ENCODE data around the gene RALA.

- TF ChIP-seq CTCF (IDR thresholded peaks at IDR 0.05; ENCODE audit: insufficient read depth, low read length, poor library complexity, severe bottlenecking) (no peak), EZH2phosphoT487 (conservative IDR thresholded peaks at IDR 0.05; ENCODE audit: low read length) (no peak)
These were observed 515 bp downstream of the RALA start for GRCh38 chr7:39623732-39624441.

Measured in SU-DHL-6 (cell line).